ENCODE measurements around the gene TMTC1.

DNA sequence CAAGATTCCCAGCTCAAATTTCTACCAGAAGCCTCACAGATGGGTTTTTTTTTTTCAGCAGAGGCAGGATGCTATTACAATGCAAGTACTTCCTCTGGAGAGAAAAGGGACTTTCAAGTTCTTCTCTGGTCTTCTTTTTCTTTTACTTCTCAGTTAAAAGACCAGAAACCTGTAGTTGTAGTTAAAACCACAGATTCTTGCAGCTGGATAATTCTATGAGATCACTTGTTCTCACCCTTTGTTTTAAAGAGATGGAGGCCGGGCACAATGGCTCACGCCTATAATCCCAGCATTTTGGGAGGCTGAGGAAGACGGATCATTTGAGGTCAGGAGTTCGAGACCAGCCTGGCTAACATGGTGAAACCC is 238.7 kb downstream of the TMTC1 start:
- no peak for TF ChIP-seq CTCF (IDR thresholded peaks at IDR 0.05)
- TF ChIP-seq EP300 (IDR thresholded peaks at IDR 0.05; ENCODE audit: borderline replicate concordance in 1 of 2, low read depth in 1 of 2, low read length in 1 of 2), result no peak
- TF ChIP-seq RCOR1 (IDR thresholded peaks at IDR 0.05; ENCODE audit: low read length), result no peak
- TF ChIP-seq, protein P1, sequence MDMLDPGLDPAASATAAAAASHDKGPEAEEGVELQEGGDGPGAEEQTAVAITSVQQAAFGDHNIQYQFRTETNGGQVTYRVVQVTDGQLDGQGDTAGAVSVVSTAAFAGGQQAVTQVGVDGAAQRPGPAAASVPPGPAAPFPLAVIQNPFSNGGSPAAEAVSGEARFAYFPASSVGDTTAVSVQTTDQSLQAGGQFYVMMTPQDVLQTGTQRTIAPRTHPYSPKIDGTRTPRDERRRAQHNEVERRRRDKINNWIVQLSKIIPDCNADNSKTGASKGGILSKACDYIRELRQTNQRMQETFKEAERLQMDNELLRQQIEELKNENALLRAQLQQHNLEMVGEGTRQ (IDR thresholded peaks at IDR 0.05; ENCODE audit: borderline replicate concordance, low read depth, low read length), result no peak
- TF ChIP-seq, protein P2, sequence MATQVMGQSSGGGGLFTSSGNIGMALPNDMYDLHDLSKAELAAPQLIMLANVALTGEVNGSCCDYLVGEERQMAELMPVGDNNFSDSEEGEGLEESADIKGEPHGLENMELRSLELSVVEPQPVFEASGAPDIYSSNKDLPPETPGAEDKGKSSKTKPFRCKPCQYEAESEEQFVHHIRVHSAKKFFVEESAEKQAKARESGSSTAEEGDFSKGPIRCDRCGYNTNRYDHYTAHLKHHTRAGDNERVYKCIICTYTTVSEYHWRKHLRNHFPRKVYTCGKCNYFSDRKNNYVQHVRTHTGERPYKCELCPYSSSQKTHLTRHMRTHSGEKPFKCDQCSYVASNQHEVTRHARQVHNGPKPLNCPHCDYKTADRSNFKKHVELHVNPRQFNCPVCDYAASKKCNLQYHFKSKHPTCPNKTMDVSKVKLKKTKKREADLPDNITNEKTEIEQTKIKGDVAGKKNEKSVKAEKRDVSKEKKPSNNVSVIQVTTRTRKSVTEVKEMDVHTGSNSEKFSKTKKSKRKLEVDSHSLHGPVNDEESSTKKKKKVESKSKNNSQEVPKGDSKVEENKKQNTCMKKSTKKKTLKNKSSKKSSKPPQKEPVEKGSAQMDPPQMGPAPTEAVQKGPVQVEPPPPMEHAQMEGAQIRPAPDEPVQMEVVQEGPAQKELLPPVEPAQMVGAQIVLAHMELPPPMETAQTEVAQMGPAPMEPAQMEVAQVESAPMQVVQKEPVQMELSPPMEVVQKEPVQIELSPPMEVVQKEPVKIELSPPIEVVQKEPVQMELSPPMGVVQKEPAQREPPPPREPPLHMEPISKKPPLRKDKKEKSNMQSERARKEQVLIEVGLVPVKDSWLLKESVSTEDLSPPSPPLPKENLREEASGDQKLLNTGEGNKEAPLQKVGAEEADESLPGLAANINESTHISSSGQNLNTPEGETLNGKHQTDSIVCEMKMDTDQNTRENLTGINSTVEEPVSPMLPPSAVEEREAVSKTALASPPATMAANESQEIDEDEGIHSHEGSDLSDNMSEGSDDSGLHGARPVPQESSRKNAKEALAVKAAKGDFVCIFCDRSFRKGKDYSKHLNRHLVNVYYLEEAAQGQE (IDR thresholded peaks at IDR 0.05; ENCODE audit: low read depth, low read length), result no peak
- TF ChIP-seq, protein P3, sequence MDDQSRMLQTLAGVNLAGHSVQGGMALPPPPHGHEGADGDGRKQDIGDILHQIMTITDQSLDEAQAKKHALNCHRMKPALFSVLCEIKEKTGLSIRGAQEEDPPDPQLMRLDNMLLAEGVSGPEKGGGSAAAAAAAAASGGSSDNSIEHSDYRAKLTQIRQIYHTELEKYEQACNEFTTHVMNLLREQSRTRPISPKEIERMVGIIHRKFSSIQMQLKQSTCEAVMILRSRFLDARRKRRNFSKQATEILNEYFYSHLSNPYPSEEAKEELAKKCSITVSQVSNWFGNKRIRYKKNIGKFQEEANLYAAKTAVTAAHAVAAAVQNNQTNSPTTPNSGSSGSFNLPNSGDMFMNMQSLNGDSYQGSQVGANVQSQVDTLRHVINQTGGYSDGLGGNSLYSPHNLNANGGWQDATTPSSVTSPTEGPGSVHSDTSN (IDR thresholded peaks at IDR 0.05), result no peak
- TF ChIP-seq EZH2phosphoT487 (IDR thresholded peaks at IDR 0.05; ENCODE audit: borderline replicate concordance, low read depth), result no peak
- TF ChIP-seq GABPA (IDR thresholded peaks at IDR 0.05; ENCODE audit: low read depth), result no peak
- no peak for TF ChIP-seq TAF1 (IDR thresholded peaks at IDR 0.05; ENCODE audit: borderline replicate concordance, low read depth, low read length)
- TF ChIP-seq FOXJ3 (CRISPR knock-in tag; IDR thresholded peaks at IDR 0.05), result no peak
- TF ChIP-seq, protein P4, sequence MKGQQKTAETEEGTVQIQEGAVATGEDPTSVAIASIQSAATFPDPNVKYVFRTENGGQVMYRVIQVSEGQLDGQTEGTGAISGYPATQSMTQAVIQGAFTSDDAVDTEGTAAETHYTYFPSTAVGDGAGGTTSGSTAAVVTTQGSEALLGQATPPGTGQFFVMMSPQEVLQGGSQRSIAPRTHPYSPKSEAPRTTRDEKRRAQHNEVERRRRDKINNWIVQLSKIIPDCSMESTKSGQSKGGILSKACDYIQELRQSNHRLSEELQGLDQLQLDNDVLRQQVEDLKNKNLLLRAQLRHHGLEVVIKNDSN (IDR thresholded peaks at IDR 0.05; ENCODE audit: borderline replicate concordance, low read depth), result no peak
- TF ChIP-seq NRF1 (IDR thresholded peaks at IDR 0.05; ENCODE audit: low read depth, low read length), result no peak
- no peak for TF ChIP-seq NFIC (IDR thresholded peaks at IDR 0.05; ENCODE audit: borderline replicate concordance)
